ENCODE results near the gene SRP9. TPM values are rescaled to one million over a fixed set of nuclear protein-coding genes. Genes with fewer than 3 reads are reported as not detected.
"Not testable (repeated sequence)": the region's sequence is repeated elsewhere in the genome, so short reads cannot be mapped to it uniquely, and the experiment has no call there.

SRP9 gene
- total RNA-seq, 1 experiment from 2014 or later = 306 TPM

- H2AFZ ChIP-seq (ENCODE audit: low read length) = no peak overlapping the region
- no peaks in the 10 kb centered on the region for H3K9me3 ChIP-seq (ENCODE audit: low read length)
- intact Hi-C loops (cut with micrococcal nuclease) = no loop called here
- peaks cover 28% of the 10 kb centered on the region for H3K4me1 ChIP-seq (ENCODE audit: insufficient read depth, low read length)
- H3K27me3 ChIP-seq (ENCODE audit: low read length) = no peaks in the 10 kb centered on the region
- H3K9me2 ChIP-seq (replicated peaks; ENCODE audit: low read length) = no peaks in the 10 kb centered on the region
- H3K79me2 ChIP-seq (ENCODE audit: low read length) = peaks cover 80% of the 10 kb centered on the region
- peaks cover 32% of the 10 kb centered on the region for H3K36me3 ChIP-seq (ENCODE audit: low read depth, low read length)
- BruUV-seq (replicated peaks) = no TSS peak
- ChIA-PET POLR2A (ENCODE audit: unreplicated experiment) (interaction anchor here (0.7 kb wide), 1 partner anchor 122 kb away, joined by 23 read pairs; no protein-coding TSS in a partner anchor), CTCF (no interaction called here)
- ATAC-seq (no peak), DNase-seq (no peak)
- H3K4me2 ChIP-seq (ENCODE audit: low read length) = peak overlapping the region; percentile 90
- H3K4me3 ChIP-seq (ENCODE audit: low read length) = peak overlapping the region; percentile 78
- H3F3A ChIP-seq (ENCODE audit: low read length, unreplicated experiment) = no peaks in the 10 kb centered on the region
- no peak overlapping the region for H3K9ac ChIP-seq (ENCODE audit: low read length)
- peaks cover 47% of the 10 kb centered on the region for H4K20me1 ChIP-seq (ENCODE audit: low read length)
- TF ChIP-seq EZH2 (IDR thresholded peaks at IDR 0.05; ENCODE audit: low read length, unreplicated experiment) (no peak), CTCF (conservative IDR thresholded peaks at IDR 0.05; ENCODE audit: low read depth, low read length) (no peak)
- no peak overlapping the region for H3K27ac ChIP-seq (ENCODE audit: low read length)
Measured at GRCh38 chr1:225780134-225780533, 2.5 kb downstream of the SRP9 start.

DNA sequence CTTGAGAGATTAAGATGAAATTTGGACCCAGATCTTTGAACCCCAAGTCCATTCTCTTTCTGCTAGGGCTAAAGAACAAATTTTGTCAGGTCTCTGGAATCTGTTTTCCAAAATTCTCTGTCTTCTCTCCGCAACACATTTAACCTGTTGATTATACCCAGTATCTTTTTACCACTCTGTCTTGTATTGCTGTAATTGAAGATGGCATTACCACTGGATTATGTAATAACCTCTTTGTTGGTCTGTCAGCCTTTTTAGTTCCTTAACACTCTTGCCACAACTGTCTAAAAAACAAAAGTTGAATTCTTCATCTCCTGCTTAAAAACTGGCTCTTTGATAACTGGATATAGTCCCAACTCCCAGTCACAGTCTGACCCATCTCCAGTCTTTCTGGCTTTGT lies 3.0 kb downstream of the SRP9 start:
- TF ChIP-seq CTCF (conservative IDR thresholded peaks at IDR 0.05; ENCODE audit: low read depth, low read length) (no peak), EZH2 (IDR thresholded peaks at IDR 0.05; ENCODE audit: low read length, unreplicated experiment) (no peak), EZH2phosphoT487 (IDR thresholded peaks at IDR 0.05; ENCODE audit: borderline replicate concordance, low read length) (no peak)
- Histone ChIP-seq H2AFZ (ENCODE audit: low read length) (no peak overlapping the region), H3K9ac (ENCODE audit: low read length) (no peak overlapping the region), H3K36me3 (ENCODE audit: low read depth, low read length) (peaks cover 32% of the 10 kb centered on the region), H3K4me2 (ENCODE audit: low read length) (peak overlapping the region; percentile 90), H3K27ac (ENCODE audit: low read length) (no peak overlapping the region), H3K4me3 (ENCODE audit: low read length) (no peak overlapping the region; the same call in 1 of the 2 replicates), H4K20me1 (ENCODE audit: low read length) (peaks cover 47% of the 10 kb centered on the region), H3K27me3 (ENCODE audit: low read length) (no peaks in the 10 kb centered on the region), H3F3A (ENCODE audit: low read length, unreplicated experiment) (no peaks in the 10 kb centered on the region), H3K9me3 (ENCODE audit: low read length) (no peaks in the 10 kb centered on the region), H3K9me2 (replicated peaks; ENCODE audit: low read length) (no peaks in the 10 kb centered on the region), H3K4me1 (ENCODE audit: insufficient read depth, low read length) (peaks cover 28% of the 10 kb centered on the region), H3K79me2 (ENCODE audit: low read length) (peaks cover 82% of the 10 kb centered on the region)
- POLR2A ChIA-PET (ENCODE audit: unreplicated experiment) = interaction anchor here (0.7 kb wide), 1 partner anchor 122 kb away, joined by 23 read pairs; no protein-coding TSS in a partner anchor
- BruUV-seq (replicated peaks) = no TSS peak
- ATAC-seq (no peak), DNase-seq (no peak)
- CTCF ChIA-PET = no interaction called here
- intact Hi-C loops (cut with micrococcal nuclease) = no loop called here

DNA sequence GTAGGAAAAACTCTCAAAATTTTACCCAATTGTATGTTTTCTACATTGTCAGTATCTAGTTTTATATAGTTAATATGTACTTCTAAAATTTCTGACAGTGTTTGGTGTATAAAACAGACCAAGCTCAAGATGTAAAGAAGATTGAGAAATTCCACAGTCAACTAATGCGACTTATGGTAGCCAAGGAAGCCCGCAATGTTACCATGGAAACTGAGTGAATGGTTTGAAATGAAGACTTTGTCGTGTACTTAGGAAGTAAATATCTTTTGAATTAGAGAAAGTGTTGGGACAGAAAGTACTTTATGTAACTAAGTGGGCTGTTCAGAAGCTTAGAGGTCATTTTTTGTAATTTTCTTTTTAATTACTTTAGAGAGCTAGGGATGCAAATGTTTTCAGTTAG lies 11.5 kb downstream of the SRP9 start:
- H3K36me3 ChIP-seq (ENCODE audit: low read depth, low read length) = peaks cover 48% of the 10 kb centered on the region
- intact Hi-C loops (cut with micrococcal nuclease); H3K9me3 ChIP-seq (ENCODE audit: low read length); H3K4me3 ChIP-seq (ENCODE audit: low read length); H3K9me2 ChIP-seq (replicated peaks; ENCODE audit: low read length); ATAC-seq; H3K27ac ChIP-seq (ENCODE audit: low read length); POLR2A ChIA-PET (ENCODE audit: unreplicated experiment); H3K9ac ChIP-seq (ENCODE audit: low read length); H2AFZ ChIP-seq (ENCODE audit: low read length); DNase-seq; H3K4me2 ChIP-seq (ENCODE audit: low read length); H3F3A ChIP-seq (ENCODE audit: low read length, unreplicated experiment); BruUV-seq (replicated peaks); H4K20me1 ChIP-seq (ENCODE audit: low read length); H3K27me3 ChIP-seq (ENCODE audit: low read length); CTCF ChIA-PET; H3K4me1 ChIP-seq (ENCODE audit: insufficient read depth, low read length): not testable (repeated sequence)
- peaks cover 41% of the 10 kb centered on the region for H3K79me2 ChIP-seq (ENCODE audit: low read length)
